OCI-M2 (cell line): ENCODE results near the gene UGDH.
"Not testable (repeated sequence)": the region's sequence is repeated elsewhere in the genome, so short reads cannot be mapped to it uniquely, and the experiment has no call there.

ENCODE experiments used
- DNase-seq: peaks from one replicate; lab custom pipeline; 2025; ENCODE audit not compliant: unreplicated experiment; lab: John Stamatoyannopoulos, UW

UGDH gene

GRCh38 chr4:39527296-39528060, at the start of gene UGDH:
UGDH (minus strand) TSS chr4:39527439; CDS start chr4:39521512, 5,927 bp downstream.
- DNase-seq = peak; percentile 52

- DNase-seq = no peak
These were observed 47.7 kb upstream of the UGDH start for GRCh38 chr4:39574946-39575345.

DNA sequence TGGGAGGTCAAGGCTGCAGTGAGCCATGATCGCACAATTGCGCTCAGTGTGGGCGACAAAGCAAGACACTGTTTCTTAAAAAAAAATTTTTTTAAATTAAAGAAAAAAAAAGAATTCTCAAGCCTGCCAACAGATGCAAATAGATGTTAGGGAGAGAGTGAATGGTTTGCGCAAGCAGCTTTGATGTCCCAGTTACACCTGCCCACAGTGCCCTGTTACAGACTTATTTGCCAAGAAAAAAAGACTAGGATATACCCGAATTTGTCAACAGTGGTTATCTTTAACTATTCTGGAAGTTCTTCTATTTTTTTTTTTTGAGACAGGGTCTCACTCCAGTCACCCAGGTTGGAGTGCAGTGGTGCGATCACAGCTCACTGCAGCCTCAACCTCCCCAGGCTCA, 44.3 kb upstream of the UGDH start:
- DNase-seq = no peak

- no peak for DNase-seq
These were observed 43.8 kb upstream of the UGDH start for GRCh38 chr4:39571054-39571453.

DNA sequence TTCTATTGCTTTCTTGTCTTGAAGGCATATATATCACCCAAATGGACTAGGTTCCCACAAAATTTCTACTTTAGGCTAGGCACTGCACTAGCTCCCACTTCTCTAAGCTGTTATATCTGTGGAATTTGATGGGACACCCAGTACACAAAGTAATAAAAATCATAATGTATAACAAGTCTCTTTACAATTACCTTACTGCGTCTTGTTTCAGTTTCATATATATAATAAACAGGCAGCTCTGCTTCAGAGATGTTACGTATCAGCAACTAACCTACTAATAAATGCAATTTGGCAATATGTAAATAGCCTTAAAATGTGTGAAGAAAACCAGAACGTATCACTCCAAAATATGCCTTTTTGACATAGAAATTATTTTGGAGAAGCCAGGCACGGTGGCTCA, 42.0 kb upstream of the UGDH start:
- no peak for DNase-seq

DNA sequence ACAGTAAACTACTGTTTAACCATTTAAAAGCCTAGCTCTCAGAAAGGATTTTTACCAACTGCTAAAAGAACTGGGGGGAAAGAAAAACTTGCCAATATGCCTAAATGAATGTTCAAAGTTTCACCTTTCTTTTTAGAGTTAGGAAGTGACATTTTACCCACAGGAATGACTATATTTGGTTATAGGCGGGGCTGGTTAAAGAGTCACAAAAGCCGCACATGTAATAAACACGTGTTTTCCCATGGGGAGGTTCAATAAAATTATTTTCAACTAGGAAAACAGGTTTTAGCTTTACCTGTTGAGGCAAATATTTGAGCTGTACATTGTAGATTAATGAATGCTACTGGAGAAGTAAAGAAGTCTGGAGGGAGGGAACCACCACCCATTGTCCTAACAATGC, 41.6 kb upstream of the UGDH start:
- no peak for DNase-seq

DNA sequence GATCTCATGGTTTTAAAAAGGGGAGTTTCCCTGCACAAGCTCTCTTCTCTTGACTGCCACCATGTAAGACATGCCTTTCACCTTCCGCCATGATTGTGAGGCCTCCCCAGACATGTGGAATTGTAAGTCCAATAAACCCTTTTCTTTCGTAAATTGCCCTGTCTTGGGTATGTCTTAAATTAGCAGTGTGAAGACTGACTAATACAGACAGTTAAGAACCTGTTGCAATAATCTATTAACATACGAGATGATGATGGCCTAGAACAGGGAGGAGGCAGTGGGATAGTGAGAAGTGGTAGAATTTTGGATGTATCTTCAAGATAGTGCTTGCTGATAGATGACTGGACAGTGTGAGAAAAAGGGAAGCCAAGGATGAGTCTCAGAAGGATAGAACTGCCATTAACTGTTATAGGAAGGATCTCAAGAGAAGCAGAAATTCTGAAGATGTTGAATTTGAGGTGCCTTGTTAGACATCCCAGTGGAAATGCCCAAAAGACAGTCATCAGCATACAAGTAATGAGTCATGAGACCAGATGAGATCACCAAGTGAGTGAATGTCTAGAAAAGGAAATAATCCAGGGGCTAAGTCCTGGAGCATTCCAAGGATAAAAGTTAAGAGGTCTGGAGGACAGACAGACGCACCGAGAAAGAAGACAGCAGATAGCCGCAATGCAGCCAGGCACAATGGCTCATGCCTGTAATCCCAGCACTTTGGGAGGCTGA, 38.8 kb upstream of the UGDH start:
- no peak for DNase-seq

GRCh38 chr4:39563346-39563847, 36.2 kb upstream of the UGDH start:
- no peak for DNase-seq

DNA sequence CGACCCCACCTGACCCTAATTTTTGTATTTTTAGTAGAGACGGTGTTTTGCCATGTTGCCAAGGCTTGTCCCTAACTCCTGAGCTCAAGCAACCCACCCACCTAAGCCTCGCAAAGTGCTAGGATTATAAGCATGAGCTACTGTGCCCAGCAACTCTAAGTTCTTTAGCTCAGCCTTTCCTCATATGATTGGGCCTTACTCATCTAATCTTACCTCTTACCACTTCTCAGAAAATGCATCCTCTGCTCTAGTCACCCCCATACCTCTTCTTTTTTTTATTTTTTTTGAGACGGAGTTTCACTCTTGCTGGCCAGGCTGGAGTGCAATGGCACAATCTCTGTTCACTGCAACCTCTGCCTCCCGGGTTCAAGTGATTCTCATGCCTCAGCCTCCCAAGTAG, 35.6 kb upstream of the UGDH start:
- no peak for DNase-seq

GRCh38 chr4:39559626-39560025, 32.4 kb upstream of the UGDH start:
- no peak for DNase-seq

DNA sequence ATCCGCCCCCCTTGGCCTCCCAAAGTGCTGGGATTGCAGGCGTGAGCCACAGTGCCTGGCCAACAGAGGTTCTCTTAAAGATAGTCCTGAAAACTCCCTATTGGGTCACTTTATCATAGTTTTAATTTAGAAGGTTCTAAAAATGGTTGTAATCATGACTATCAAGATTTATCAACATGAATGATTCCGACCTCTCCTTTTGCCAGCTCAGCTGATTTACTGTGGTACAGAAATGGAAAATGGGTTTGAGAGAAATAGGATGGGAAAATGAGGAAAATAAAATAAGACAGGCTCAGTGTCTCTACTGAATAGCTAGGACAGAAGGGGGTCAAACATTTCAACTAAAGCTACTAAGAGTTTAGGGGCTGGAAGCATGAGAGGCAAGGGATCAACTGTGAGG, 28.2 kb upstream of the UGDH start:
- no peak for DNase-seq

DNA sequence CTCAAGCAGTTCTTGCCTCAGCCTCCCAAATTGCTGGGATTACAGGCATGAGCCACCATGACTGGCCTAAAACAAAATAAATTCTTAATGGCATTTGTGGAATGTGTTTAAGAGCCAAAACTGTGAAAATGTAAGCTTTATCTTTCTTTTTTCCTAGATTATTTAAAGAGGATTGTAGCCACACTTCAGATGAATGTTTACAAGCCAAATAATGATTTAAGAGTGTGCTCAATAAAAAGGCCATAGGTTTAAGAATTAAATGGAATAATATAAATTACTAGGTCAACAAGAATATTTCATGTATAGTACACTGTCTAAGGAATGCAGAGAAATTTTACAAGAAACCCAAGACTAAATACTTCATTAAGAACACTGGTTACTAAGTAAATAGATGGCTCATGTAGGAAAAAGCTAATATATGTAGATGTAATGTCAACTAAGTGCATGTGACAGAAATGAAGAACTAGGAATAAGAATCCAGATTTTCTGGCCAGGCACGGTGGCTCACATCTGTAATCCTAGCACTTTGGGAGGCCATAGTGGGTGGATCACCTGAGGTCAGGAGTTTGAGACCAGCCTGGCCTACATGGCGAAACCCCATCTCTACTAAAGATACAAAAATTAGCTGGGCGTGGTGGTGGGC, 21.3 kb upstream of the UGDH start:
- DNase-seq = no peak

DNA sequence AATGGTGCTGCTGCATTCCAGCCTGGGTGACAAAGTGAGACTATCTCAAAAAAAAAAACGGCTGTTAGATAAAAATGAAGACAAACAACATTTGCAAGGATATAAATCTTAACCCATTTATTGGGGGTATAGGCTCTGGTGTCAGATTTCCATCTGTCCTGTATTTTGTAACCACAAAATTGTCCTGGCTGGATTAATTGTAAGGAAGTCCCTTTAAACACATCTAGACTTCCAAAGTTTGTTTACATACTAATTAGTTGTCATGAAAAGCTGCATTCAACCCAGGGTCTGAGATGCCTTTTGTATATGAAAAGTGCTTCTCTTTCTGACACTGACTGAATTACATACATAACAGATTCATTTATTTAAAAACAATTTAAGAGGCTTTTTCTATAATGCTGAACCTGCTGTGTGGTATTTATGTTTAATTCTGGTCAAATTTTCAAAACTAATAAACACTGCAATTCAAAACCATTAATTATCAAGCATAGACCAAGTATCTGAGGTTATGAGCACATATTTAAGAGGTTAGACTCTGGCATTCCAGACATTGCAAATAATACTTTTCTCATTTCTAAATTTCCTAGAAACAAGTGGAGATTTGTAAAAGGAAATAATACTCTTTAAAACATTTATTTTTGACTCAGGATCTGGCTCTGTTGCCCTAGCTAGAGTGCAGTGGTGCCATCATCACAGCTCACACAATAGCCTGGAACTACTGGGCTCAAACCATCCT, 17.5 kb upstream of the UGDH start:
- no peak for DNase-seq

DNA sequence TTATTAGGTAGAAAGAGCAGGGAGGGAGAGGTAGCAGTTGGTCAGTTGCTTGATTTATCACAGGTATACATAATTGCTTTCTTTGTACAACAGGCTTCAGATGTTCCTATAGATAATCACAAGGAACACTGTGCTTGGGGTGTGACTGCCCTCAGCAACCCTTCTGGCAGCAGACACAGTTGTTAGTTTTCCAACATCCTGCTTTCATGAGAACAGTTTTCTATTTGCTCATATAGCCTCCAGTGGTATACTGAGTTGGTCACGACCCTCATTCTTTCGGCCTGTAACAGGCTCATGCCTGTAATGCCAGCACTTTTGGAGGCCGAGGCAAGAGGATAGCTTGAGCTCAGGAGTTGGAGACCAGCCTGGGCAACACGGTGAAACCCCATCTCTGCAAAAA, 16.8 kb upstream of the UGDH start:
- DNase-seq = not testable (repeated sequence)

DNA sequence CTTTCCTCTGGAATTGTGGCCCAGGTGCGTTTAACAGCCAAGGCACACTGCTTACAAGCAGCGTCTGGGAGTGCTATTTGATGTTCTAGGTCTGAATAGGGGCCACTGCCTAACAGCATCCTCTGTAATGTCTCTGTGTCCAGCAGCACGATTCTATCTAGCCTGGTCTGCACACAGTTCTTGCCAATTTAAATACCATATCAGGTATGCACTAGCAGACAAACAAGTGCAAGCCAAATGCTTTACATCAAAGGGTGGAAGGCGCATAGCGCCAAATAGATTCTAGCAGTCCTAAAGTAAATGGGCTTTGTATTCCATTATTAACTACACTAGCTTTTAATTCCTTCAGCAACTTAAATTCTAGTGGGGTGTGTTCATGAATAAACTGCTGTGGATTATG, 15.8 kb upstream of the UGDH start:
- DNase-seq = no peak

- no peak for DNase-seq
These were observed 15.4 kb upstream of the UGDH start for GRCh38 chr4:39542611-39543012.

DNA sequence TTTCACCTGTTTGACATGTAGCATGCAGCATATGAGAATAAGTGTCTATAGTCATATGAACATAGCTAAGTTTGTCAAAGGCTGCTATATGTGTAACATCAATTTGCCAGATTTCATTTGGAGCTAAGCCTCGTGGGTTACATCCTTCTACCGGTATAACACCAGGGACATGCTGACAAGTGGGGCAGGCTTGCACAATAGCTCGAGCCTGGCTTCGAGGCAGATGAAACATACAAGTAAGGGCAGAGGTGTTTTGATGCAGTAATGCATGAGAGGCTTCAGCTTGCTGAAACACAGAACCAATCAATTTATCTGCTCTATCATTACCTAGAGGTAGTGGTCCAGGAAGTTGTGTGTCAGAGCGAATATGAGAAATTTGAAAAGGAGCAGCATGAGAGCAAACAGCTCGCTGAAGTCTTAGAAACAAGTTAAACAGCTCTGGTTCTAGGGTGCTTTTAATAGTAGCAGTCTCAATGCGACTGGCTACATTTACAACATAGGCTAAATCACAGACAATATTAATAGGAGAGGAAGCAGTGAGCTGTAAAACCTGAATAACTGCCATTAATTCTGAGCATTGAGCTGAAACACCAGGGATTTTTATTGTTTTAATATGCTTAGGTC, 14.9 kb upstream of the UGDH start:
- no peak for DNase-seq

- DNase-seq = no peak
These were observed 11.9 kb upstream of the UGDH start for GRCh38 chr4:39539089-39539611.

DNA sequence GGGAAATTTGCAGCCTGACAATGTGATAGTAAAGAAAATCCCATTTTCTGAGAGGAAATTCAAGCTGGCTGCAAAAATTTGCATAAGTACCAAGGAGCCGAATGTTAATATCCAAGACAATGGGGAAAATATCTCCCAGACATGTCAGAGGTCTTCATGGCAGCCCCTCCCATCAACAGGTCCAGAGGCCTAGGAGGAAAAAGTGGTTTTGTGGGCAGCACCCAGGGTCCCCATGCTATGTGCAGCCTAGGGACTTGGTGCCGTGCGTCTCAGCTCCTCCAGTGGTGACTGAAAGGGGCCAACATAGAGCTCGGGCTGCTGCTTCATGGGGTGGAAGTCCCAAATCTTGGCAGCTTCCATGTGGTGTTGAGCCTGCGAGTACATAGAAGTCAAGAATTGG, 6.3 kb upstream of the UGDH start:
- no peak for DNase-seq

DNA sequence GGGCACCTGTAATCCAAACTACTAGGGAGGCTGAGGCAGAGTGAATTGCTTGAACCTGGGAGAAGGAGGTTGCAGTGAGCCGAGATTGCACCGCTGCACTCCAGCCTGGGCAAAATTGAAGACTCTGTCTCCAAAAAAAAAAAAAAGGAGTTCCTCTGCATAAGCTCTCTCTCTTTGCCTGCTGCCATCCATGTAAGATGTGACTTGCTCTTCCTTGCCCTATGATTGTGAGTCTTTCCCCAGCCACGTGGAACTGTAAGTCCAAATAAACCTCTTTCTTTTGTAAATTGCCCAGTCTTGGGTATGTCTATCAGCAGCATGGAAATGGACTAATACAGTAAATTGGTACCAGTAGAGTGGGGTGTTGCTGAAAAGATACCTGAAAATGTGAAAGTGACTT, 5.0 kb upstream of the UGDH start:
- DNase-seq = not testable (repeated sequence)

DNA sequence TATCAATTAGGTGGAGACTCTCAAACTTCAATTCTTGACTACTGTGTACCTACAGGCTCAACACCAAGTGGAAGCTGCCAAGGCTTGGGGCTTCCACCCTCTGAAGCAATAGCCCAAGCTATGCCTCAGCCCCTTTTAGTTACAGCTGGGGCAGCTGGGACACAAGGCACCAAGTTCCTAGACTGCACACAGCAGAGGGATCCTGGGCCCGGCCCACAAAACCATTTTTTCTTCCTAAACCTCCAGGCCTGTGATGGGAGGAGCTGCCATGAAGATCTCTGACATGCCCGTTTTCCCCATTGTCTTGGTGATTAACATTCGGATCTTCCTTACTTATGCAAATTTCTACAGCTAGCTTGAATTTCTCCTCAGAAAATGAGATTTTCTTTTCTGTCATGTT, 3.4 kb upstream of the UGDH start:
- no peak for DNase-seq
